Mesenchymal stem cell (in vitro differentiated cells and primary cell): ENCODE results near the gene SUMO4.
A peak's percentile ranks its signal among the peaks of the same experiment; 100 is the strongest.

ENCODE experiments used
- DNase-seq: peaks from one replicate; pipeline ENCODE4 v3.0.0-alpha.2; 2013
- H2AFZ ChIP-seq: one replicate; pipeline ENCODE4 v1.6.1; 2013; ENCODE audit warnings: low read depth, mild to moderate bottlenecking, control low read depth, inconsistent platforms, low read length, moderate library complexity
- H2AK5ac ChIP-seq: 2 replicates; pipeline ENCODE4 v1.6.1; 2013; ENCODE audit warnings: low read length, moderate library complexity, mild to moderate bottlenecking, inconsistent platforms; ENCODE audit not compliant: severe bottlenecking
- H2BK120ac ChIP-seq: one replicate; pipeline ENCODE4 v1.6.1; 2013; ENCODE audit warnings: low read depth, mild to moderate bottlenecking, inconsistent platforms, low read length, moderate library complexity
- H2BK12ac ChIP-seq, 2 experiments: one replicate each; pipeline ENCODE4 v1.6.1; 2013; ENCODE audit warnings: inconsistent platforms in 2 of 2, low read length in 2 of 2, mild to moderate bottlenecking in 2 of 2, moderate library complexity in 2 of 2, control low read depth in 1 of 2
- H2BK15ac ChIP-seq: one replicate; pipeline ENCODE4 v1.6.1; 2013; ENCODE audit warnings: mild to moderate bottlenecking, low read depth, inconsistent platforms; ENCODE audit not compliant: poor library complexity, severe bottlenecking
- H2BK5ac ChIP-seq: 2 replicates; pipeline ENCODE4 v1.6.1; 2013; ENCODE audit warnings: low read depth, mild to moderate bottlenecking, low read length, control low read depth, inconsistent platforms; ENCODE audit not compliant: poor library complexity, severe bottlenecking
- H3K14ac ChIP-seq, 2 experiments: one replicate each; pipeline ENCODE4 v1.6.1; 2013; ENCODE audit warnings: inconsistent platforms in 2 of 2, low read length in 2 of 2, control low read depth in 1 of 2, mild to moderate bottlenecking in 1 of 2, moderate library complexity in 1 of 2
- H3K18ac ChIP-seq, 2 experiments: one replicate each; pipeline ENCODE4 v1.6.1; 2013; ENCODE audit warnings: inconsistent platforms in 2 of 2, low read length in 2 of 2, control low read depth in 1 of 2, low read depth in 1 of 2, mild to moderate bottlenecking in 1 of 2
- H3K23ac ChIP-seq, 2 experiments: one replicate each; pipeline ENCODE4 v1.6.1; 2013; ENCODE audit warnings: inconsistent platforms in 2 of 2, low read length in 2 of 2, mild to moderate bottlenecking in 2 of 2, moderate library complexity in 2 of 2, control low read depth in 1 of 2
- H3K27ac ChIP-seq: 2 replicates; pipeline ENCODE4 v1.5.1; 2013; ENCODE audit warnings: mild to moderate bottlenecking, moderate library complexity, low read length, control low read depth, inconsistent platforms; ENCODE audit not compliant: poor library complexity, severe bottlenecking
- H3K27me3 ChIP-seq, 2 experiments: 2 replicates each; pipeline versions ENCODE4 v1.6.1 to v1.7.0; 2013; ENCODE audit warnings: low read length in 2 of 2, mild to moderate bottlenecking in 2 of 2, moderate library complexity in 2 of 2, control low read depth in 1 of 2, inconsistent platforms in 1 of 2; ENCODE audit not compliant: control insufficient read depth in 1 of 2, insufficient read depth in 1 of 2
- H3K36me3 ChIP-seq, 2 experiments: 2 replicates each; pipeline versions ENCODE4 v1.6.1 to v1.7.0; 2013; ENCODE audit warnings: low read length in 2 of 2, control low read depth in 1 of 2, inconsistent platforms in 1 of 2, low read depth in 1 of 2, mild to moderate bottlenecking in 1 of 2; ENCODE audit not compliant: insufficient read depth in 2 of 2, control insufficient read depth in 1 of 2
- H3K4ac ChIP-seq, 2 experiments: one replicate each; pipeline ENCODE4 v1.6.1; 2013; ENCODE audit warnings: inconsistent platforms in 2 of 2, low read length in 2 of 2, mild to moderate bottlenecking in 2 of 2, moderate library complexity in 2 of 2, control low read depth in 1 of 2, low read depth in 1 of 2
- H3K4me1 ChIP-seq: 2 replicates; pipeline ENCODE4 v1.6.1; 2013; ENCODE audit warnings: low read depth, low read length, control low read depth; ENCODE audit not compliant: control insufficient read depth, insufficient read depth
- H3K4me2 ChIP-seq: 2 replicates; pipeline ENCODE4 v1.6.1; 2013; ENCODE audit warnings: low read length, mild to moderate bottlenecking, inconsistent platforms; ENCODE audit not compliant: poor library complexity, severe bottlenecking
- H3K4me3 ChIP-seq, 2 experiments: 2 replicates each; pipeline versions ENCODE4 v1.5.1 to v1.7.0; 2013; ENCODE audit warnings: low read length in 2 of 2, mild to moderate bottlenecking in 2 of 2, control low read depth in 1 of 2, low read depth in 1 of 2; ENCODE audit not compliant: insufficient read depth in 1 of 2
- H3K79me1 ChIP-seq: replicated peaks from 2 replicates; pipeline ENCODE4 v1.6.1; 2013; ENCODE audit warnings: mild to moderate bottlenecking, control low read depth, low read length, inconsistent platforms; ENCODE audit not compliant: poor library complexity, severe bottlenecking
- H3K9ac ChIP-seq: 2 replicates; pipeline ENCODE4 v1.7.0; 2013; ENCODE audit warnings: mild to moderate bottlenecking, low read length, moderate library complexity
- H3K9me3 ChIP-seq: 2 replicates; pipeline ENCODE4 v1.7.0; 2013; ENCODE audit warnings: mild to moderate bottlenecking, low read length; ENCODE audit not compliant: control insufficient read depth
- H4K8ac ChIP-seq: one replicate; pipeline ENCODE4 v1.6.1; 2013; ENCODE audit warnings: inconsistent platforms, mild to moderate bottlenecking, low read length, moderate library complexity
- H4K91ac ChIP-seq: one replicate; pipeline ENCODE4 v1.6.1; 2013; ENCODE audit warnings: mild to moderate bottlenecking, low read length, inconsistent platforms
- WGBS: methylation state at CpG from one replicate; pipeline ENCODE4 v1.1.7; 2013; ENCODE audit warnings: mixed read lengths; 5-methylcytosine and 5-hydroxymethylcytosine counted together

The SUMO4 gene

DNA sequence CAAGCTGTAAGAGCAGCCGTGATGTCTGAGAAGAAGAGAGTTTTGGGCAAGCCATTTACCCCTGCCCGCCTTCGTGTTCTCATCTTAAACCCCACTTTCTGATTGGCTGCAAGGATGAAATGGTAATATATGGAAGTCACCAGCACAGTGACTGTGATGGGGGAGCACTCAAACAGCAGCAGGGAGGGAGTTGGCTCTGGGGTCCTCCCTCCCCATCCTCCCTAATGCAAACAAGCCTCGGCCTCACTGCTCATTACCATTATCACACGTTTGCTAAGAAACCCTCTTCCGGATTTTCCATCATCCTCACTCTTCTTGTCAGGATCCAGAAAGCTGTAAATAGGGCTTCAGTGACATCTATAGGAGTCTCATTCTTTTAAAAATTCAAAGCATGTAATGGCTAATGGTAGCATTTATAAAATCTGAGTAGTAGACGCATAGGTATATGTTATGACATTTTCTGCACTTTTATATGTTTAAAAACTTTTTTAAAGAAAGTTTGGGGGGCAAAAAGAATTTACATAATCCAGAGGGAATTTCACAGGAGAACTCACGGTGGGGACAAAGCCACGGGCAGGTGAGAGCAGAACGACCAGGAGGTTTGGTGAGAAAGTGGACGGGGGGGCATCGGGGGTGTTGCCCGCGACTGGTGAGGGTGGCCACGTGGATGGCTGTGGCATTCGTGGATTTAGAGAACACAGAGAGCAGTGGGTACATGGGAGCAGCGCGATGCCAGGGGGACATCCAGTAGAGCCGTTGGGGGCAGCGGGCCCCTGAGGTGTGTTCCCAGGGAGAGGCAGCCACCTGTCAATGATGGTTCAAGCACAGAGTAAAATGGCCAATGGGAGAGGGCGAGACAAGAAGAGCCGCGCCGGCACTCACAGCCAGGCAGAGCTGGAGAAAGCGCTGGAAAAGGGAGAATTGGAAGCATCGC is 29.6 kb downstream of the SUMO4 start:
- peaks cover 0 to 12% of the 10 kb centered on the region in 2 experiments for H3K27me3 ChIP-seq
- WGBS, result 95% methylated on average over 21 of the region's 26 CpGs

GRCh38 chr6:149431905-149432775 is 32.1 kb downstream of the SUMO4 start:
- Histone ChIP-seq H2BK15ac (no peak overlapping the region), H3K27ac (no peak overlapping the region), H4K8ac (no peak overlapping the region), H2AFZ (no peak overlapping the region), H3K36me3 (no peaks in the 10 kb centered on the region), H3K18ac (no peak overlapping the region), H2AK5ac (no peak overlapping the region), H3K4me3 (peak overlapping the region in 1 of 2 experiments; percentile 63), H2BK120ac (no peak overlapping the region), H3K9ac (peak overlapping the region; percentile 45), H3K9me3 (no peaks in the 10 kb centered on the region), H3K4ac (no peak overlapping the region), H3K4me2 (peak overlapping the region; percentile 70), H2BK5ac (no peak overlapping the region), H2BK12ac (no peak overlapping the region), H3K14ac (no peak overlapping the region), H3K23ac (no peak overlapping the region), H3K4me1 (peaks cover 2% of the 10 kb centered on the region), H3K27me3 (peaks cover 0 to 21% of the 10 kb centered on the region in 2 experiments), H3K79me1 (no peaks in the 10 kb centered on the region), H4K91ac (no peak overlapping the region)
- WGBS, result 30% methylated on average over 12 of the region's 19 CpGs
- DNase-seq, result peak; percentile 78

More for the DNA sequence above, 29.6 kb downstream of the SUMO4 start:
- Histone ChIP-seq H2AK5ac (peak overlapping the region; percentile 47), H2BK120ac (no peak overlapping the region), H3K23ac (no peak overlapping the region), H3K4me1 (peaks cover 4% of the 10 kb centered on the region), H2BK12ac (peak overlapping the region in 1 of 2 experiments; percentile 21), H3K4me3 (no peak overlapping the region), H2BK15ac (no peak overlapping the region), H4K8ac (no peak overlapping the region), H3K9ac (no peak overlapping the region), H3K4me2 (no peak overlapping the region), H3K14ac (no peak overlapping the region), H2AFZ (no peak overlapping the region), H2BK5ac (no peak overlapping the region), H4K91ac (no peak overlapping the region), H3K79me1 (no peaks in the 10 kb centered on the region), H3K9me3 (no peaks in the 10 kb centered on the region), H3K18ac (no peak overlapping the region), H3K36me3 (no peaks in the 10 kb centered on the region), H3K27ac (no peak overlapping the region), H3K4ac (no peak overlapping the region)
- no peak for DNase-seq

DNA sequence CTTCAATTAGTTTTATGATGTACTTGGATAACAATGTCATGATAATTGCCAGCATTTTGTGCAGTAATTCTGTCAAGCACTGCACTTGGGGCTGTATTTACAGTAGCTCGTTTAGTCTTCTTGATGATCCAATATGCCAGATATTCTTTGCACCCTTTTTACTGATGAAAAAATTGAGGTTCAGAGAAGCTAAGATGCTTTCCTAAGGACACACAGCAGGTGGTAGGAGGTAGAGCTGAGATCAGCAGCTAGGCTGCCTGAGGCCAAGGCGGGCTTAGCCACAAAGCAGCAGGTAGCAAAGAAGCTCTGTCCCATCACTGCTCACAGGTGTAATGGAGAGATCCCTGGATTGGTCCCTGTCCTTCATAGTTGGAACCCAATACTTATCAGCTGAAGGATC is 33.3 kb downstream of the SUMO4 start:
- Histone ChIP-seq H3K36me3 (no peaks in the 10 kb centered on the region), H2AFZ (no peak overlapping the region), H3K4me1 (peaks cover 2% of the 10 kb centered on the region), H3K4ac (no peak overlapping the region), H3K18ac (no peak overlapping the region), H2BK15ac (no peak overlapping the region), H3K79me1 (no peaks in the 10 kb centered on the region), H2BK120ac (no peak overlapping the region), H3K27me3 (peaks cover 0 to 15% of the 10 kb centered on the region in 2 experiments), H3K9ac (no peak overlapping the region), H2BK12ac (no peak overlapping the region), H2BK5ac (no peak overlapping the region), H3K9me3 (no peaks in the 10 kb centered on the region), H3K23ac (no peak overlapping the region), H3K4me2 (no peak overlapping the region), H3K14ac (no peak overlapping the region), H3K4me3 (no peak overlapping the region), H4K8ac (no peak overlapping the region), H3K27ac (no peak overlapping the region), H2AK5ac (no peak overlapping the region), H4K91ac (no peak overlapping the region)
- no peak for DNase-seq
- 78% methylated on average over 2 of the region's 2 CpGs for WGBS

- no peak overlapping the region for H3K18ac ChIP-seq
- H3K9ac ChIP-seq, result no peak overlapping the region
- no peak overlapping the region for H3K4ac ChIP-seq
- H4K8ac ChIP-seq, result no peak overlapping the region
- no peaks in the 10 kb centered on the region for H3K79me1 ChIP-seq
- H3K36me3 ChIP-seq, result no peaks in the 10 kb centered on the region
- no peak overlapping the region for H3K14ac ChIP-seq
- DNase-seq, result no peak
- H4K91ac ChIP-seq, result no peak overlapping the region
- H3K27me3 ChIP-seq, result peaks cover 0 to 12% of the 10 kb centered on the region in 2 experiments
- no peak overlapping the region for H3K27ac ChIP-seq
- H2BK12ac ChIP-seq, result no peak overlapping the region
- no peak overlapping the region for H3K23ac ChIP-seq
- H2BK120ac ChIP-seq, result no peak overlapping the region
- no CpG with 5 or more reads among the region's 1 CpG for WGBS
- H2BK15ac ChIP-seq, result no peak overlapping the region
- no peak overlapping the region for H3K4me3 ChIP-seq
- H3K9me3 ChIP-seq, result no peaks in the 10 kb centered on the region
- H2BK5ac ChIP-seq, result no peak overlapping the region
- H3K4me1 ChIP-seq, result peaks cover 2% of the 10 kb centered on the region
- H2AK5ac ChIP-seq, result no peak overlapping the region
- no peak overlapping the region for H3K4me2 ChIP-seq
- H2AFZ ChIP-seq, result no peak overlapping the region
These were observed 33.8 kb downstream of the SUMO4 start for GRCh38 chr6:149433881-149434280.
